GM21447 (cell line): ENCODE results near the gene MUC6.
"Not testable (repeated sequence)": the region's sequence is repeated elsewhere in the genome, so short reads cannot be mapped to it uniquely, and the experiment has no call there.

Experiments used
- ATAC-seq: cut with Tn5 transposase; IDR thresholded peaks from one replicate; pipeline ENCODE4 v1.9.1; 2021; ENCODE audit not compliant: unreplicated experiment

The MUC6 gene

GRCh38 chr11:1024597-1025409, 11.7 kb downstream of the MUC6 start:
- ATAC-seq, result no peak

DNA sequence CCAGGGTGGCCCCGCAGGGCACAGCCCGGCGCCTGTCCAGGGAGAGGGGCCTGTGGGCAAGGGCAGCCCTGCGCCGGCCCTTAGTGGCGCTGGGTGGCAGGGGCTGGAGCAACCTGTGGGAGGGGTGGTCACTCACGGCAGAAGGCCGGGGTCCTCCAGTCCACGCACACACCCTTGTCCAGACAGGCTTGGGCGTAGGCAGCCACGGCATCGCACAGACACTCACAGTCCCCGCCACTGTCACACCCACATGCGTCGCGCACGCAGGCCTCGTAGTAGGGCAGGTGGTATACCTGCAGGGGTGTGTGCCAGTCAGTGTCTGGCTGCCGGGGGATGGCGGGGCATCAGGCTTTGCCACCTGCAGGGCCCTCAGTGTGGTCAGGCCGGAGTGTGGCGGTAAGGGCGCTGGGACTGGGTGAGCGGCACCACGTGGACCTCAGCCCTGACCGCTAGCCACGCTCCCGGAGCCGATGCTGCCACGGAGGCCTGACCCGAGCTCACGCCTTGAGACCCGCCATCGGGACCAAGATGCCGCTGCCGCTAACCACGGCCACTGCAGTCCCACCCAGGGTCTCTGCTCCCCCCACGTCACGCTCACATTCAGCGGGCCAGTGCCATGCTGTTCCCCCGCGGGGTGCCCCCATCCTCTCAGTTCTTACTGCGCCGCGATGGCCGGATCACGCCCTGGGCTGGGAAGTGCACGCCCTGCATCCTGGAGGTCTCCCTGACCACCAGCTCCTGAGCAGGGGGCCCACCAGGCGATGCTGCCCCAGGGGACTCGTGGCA, 12.5 kb downstream of the MUC6 start:
- ATAC-seq, result no peak

GRCh38 chr11:1022908-1023810, 13.4 kb downstream of the MUC6 start:
- ATAC-seq, result no peak

DNA sequence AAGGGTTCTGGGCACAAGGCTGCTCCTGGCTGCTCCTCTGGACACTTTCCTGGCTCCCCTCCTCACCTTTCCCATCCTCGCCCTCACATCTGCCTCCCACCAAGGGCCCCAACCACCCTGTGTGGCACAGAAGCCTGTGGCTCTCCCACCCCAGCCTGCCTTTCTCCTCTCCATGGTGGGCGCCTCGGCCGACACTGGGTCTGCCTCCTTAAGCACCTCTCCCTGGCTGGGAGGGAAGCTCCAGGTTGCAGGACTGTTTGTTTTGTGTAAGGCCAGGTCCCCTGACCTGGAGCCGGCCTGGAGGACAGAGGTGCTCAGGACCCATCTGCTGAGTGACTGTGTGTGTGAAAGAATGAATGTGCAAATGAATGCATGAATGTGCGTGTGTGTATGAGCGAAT, 14.1 kb downstream of the MUC6 start:
- no peak for ATAC-seq

GRCh38 chr11:1020211-1020905, 16.2 kb downstream of the MUC6 start:
- no peak for ATAC-seq

DNA sequence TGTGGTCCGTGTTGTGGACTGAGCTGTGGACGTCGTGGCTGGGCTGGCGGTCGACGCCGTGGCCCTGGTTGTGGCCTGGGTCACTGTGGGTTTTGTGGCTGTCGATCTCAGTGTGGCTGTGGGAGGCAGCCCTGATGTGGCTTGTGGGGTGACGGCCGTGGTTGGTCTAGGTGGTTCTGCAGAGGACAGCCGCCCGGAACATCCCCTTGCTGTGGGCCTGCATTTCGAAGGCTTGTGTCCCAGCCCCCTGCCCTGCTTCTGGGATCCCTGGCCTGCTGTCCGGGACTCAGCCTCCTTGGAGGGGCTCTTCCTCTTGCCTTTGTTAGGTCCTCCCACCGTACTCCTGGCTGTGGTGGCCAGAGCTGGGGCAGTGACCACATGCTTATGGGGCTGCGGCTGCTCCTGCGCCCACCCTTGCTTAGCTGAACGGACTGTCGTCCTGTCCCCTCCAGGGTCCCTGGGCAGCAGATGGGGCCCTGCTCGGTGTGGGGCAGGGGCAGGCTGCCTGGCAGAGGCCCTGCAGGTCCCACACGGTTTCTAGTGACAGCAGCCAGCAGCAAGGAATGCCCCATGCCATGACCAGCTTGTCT, 17.1 kb downstream of the MUC6 start:
- ATAC-seq, result no peak

DNA sequence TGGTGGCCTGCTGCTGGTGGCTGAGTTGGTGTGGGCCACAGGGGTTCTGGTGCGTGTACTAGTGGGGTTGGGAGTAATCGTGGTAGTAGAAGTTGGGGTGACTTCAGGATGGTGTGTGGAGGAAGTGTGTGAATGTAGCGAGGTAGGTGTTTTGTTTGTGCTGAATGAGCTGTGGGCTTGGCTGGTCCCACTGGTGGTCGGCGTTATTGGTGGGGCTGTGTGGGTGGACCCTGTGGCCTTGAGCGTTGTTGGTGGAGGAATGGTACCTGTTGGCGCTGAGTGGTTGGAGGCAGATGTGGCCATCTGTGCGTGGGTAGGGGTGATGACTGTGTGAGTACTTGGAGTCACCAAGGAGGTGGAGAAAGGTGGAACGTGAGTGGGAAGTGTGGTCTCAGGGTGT, 18.4 kb downstream of the MUC6 start:
- ATAC-seq, result no peak

GRCh38 chr11:1017269-1018005, 19.1 kb downstream of the MUC6 start:
- ATAC-seq, result no peak

- not testable (repeated sequence) for ATAC-seq
These were observed 19.9 kb downstream of the MUC6 start for GRCh38 chr11:1016610-1017126.

DNA sequence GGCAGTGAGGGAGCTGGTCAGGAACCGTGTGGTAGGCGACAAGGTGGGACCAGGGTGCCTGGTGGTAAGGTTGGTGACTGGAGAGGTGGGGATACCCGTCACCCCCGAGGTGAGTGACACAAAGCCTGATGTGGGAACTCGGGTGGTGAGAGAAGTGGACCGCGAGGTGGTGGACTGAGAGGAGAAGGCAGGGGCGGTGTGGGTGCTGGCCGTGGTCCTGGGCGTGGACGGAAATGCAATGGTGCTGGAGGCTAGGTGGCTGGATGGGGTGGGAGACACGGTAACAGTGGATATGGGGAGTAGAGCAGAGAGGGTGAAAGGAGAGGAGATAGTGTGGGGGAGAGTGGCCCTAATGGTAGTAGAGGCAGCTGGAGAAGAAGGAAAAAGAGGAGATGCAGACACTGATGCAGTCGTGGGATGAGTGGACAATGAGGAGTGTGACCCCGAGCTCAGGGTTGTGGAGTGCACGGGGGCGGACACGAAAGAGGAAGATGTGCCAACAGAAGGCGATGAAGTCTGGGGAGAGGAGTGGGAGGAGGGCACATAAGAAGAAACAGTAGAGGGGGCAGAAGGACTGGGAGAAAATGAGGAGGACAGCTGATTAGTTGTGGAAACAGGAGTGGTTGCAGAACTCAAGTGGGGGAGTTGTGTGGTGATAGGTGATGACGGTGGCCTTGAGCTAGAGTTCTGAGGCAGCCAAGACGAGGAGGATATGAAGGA, 20.5 kb downstream of the MUC6 start:
- no peak for ATAC-seq

GRCh38 chr11:1015064-1015463, 21.5 kb downstream of the MUC6 start:
- ATAC-seq, result no peak

DNA sequence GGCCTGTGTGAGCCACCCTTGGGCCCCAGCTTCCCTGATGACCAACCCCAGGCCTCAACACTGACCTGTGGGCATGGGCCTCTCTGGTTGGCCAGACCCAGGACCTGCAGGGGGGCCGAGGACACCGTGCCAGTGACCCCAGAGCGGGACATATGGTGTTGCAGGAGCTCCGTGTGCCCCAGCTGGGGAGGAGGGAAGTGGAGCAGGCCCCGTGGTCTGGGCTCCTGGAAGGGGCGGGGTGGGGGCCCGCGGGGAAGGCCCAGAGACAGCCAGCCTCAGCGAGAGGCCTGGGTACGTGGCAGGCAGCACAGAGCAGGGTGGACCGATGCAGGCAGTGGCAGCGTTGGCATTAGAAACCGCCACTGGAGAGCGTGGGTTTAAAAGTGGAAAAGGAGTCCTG, 22.2 kb downstream of the MUC6 start:
- no peak for ATAC-seq

GRCh38 chr11:1013631-1013935, 22.9 kb downstream of the MUC6 start:
- ATAC-seq, result no peak

DNA sequence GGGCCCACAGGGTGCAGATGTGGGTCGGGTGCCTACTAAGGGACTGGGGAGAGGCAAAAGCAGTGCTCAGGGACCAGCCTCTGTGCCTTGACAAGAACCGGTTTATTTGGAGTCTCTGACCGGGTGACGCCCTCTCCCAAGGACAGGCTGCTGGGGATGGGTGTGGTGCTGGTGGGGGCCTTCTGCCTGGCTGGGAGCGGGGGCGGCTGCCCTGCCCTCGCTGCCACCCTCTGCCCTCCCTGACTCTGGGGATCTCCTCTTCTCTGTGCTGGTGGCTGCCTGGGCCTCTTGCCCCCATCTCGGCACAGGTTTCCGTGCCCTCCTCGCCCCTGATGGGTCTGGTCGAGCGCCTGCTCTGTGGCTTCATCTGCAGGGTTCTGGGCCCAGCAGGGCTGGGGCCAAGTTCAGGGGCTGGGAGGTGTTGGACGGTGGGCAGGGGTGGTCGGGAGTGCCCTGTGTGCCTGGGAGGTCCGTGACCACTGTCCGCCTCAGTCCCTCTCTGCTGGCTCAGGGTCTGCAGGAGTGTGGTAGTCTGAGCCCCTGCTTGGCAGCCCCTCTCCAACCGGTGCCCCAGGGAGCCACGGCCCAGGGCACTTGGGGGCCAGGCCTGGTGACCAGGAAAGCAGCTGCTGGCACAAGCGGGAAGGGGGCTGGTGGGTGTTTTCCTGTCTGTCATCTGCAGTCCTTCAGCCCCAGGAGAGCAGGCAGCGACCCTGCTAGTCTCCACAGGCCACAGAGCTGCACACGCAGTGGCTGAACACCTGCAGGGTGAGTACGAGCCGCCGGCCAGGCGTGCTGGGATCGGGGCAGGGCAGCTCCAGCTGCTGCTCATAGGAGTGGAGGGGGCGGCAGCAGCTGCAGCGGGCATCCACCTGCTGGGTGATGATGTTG, 23.5 kb downstream of the MUC6 start:
- ATAC-seq, result no peak

- ATAC-seq, result no peak
These were observed 24.2 kb downstream of the MUC6 start for GRCh38 chr11:1012291-1012690.

- no peak for ATAC-seq
These were observed 25.2 kb downstream of the MUC6 start for GRCh38 chr11:1011320-1011698.

- no peak for ATAC-seq
These were observed 25.8 kb downstream of the MUC6 start for GRCh38 chr11:1010551-1011319.
